GM19324 (cell line): ENCODE data around the gene LAIR1.
"Not testable (repeated sequence)": the region's sequence is repeated elsewhere in the genome, so short reads cannot be mapped to it uniquely, and the experiment has no call there.

Experiments
- ATAC-seq: cut with Tn5 transposase; IDR thresholded peaks from one replicate; pipeline ENCODE4 v1.9.1; 2021; ENCODE audit warnings: mild to moderate bottlenecking, moderate library complexity; ENCODE audit not compliant: unreplicated experiment, low FRiP score

Gene LAIR1

DNA sequence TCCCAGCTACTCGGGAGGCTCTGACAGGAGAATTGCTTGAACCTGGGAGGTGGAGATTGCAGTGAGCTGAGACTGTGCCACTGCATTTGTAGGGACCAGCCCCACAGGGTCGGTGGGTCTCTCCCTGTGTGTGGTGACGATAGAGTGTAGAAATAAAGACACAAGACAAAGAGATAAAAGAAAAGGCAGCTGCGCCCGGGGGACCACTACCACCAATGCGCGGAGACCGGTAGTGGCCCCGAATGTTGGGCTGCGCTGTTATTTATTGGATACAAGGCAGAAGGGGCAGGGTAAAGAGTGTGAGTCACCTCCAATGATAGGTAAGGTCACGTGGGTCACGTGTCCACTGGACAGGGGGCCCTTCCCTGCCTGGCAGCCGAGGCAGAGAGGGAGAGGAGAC lies 42.4 kb downstream of the LAIR1 start:
- not testable (repeated sequence) for ATAC-seq

DNA sequence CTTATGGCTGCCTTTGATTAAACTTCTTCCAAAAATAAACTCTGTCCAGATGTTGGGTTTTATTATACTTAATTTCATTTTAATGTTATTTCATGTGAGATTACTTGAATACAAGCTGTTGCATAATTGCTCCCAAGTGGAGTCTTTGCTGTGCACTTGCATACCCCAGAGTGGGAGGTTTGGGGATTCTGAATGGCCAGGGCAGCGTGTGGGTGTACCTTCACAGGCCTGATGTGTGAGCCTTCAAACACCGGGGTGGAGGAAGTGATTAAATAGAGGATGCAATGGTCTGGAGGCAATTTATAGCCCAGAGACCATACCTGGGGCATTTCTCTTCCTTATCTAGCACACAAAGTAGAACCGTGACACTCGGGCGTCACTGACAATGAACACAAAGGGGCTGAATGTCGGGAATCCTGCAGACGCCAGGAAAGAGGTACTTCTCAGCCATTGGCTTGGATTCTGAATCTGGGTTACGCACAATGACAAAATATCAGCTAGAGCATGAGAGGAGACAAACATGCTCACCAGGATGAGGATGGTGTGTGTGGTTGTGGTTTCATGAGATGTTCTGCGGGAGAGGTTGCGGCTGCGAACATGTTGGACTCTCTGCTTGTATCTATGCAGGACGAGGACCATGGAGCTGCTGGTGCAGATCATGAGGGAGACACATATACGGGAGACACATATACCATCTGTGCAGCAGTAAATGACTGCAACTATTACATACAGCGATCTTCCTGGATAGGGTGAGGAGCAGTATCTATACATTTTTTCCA lies 44.6 kb downstream of the LAIR1 start:
- no peak for ATAC-seq

DNA sequence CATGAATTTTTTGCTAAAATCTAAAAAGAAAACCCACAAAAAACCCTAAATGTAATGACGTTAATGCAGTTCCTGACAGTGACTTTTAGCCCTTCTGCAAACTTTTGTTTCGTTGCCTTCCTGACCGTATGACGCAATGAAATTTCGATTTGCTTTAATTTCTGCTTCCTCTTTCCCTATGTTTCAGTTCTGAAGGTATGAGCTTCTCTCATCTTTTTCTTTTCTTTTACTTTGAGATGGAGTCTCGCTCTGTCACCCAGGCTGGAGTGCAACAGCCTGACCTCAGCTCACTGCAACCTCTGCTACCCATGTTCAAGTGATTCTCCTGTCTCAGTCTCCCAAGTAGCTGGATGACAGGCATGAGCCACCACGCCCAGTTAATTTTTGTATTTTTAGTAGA lies 45.7 kb downstream of the LAIR1 start:
- no peak for ATAC-seq

GRCh38 chr19:54317965-54318240 lies 46.8 kb downstream of the LAIR1 start:
- ATAC-seq, result no peak

DNA sequence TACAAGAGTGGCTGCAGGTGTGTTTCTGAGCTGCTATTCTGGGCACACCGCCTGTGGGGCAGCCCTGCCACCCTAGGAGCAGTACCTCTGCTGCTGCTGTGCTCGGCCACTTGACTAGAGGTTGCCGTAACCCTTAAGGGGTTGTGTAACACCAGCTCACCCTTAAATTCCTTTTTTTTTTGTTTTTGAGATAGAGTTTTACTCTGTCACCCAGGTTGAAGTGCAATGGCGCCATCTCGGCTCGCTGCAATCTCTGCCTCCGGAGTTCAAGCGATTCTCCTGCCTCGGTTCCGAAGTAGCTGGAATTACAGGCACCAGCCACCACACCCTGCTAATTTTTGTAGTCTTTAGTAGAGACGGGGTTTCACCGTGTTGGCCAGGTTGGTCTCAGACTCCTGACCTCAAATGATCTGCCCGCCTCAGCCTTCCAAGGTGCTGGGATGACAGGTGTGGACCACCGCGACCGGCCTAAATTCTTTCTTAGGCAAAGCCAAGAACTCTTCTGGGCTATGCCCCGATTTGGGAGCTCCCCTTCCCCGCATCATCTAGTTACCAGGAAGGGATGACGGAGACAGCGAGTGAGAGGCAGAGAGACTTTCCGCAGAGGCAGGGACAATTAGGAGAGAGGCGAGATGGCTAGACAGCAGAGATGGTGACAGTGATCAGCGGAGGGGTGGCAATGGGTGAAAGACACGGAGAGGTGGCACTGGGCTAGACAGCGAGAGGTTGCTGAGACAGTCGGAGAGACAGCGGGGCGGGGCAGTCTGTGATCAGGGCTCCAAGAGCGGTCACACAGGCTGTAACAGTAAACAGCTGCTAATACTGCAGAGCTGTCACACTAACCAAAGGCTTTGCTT lies 47.4 kb downstream of the LAIR1 start:
- ATAC-seq, result no peak

GRCh38 chr19:54316746-54317107 lies 48.0 kb downstream of the LAIR1 start:
- no peak for ATAC-seq

DNA sequence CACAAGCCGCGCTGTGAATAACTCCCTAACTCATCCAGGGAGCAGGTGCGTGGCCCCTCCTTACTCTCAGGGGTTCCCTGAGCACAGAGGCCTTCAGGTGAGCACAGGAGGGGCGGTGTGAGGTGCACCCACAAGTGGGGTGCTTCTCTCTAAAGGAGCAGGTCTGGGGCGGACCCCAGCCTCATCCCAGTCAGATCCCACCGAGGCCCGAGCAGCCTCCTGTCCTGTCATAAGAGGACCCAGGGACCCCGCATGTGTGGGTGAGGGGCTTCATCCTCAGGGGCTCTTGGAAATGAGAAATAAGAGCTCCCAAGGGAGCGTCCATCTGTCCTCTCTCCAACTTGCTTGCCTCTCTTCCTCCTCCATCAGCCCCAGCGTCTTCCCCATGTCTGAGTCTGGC lies 48.8 kb downstream of the LAIR1 start:
- ATAC-seq, result no peak

GRCh38 chr19:54312436-54313377 lies 52.0 kb downstream of the LAIR1 start, which contains the start of gene LILRA5:
LILRA5 (minus strand) TSS chr19:54313166; CDS start chr19:54313019, 147 bp downstream.
- ATAC-seq, result no peak

- no peak for ATAC-seq
Measured at GRCh38 chr19:54312011-54312410, 52.7 kb downstream of the LAIR1 start.

GRCh38 chr19:54311486-54311885 lies 53.2 kb downstream of the LAIR1 start:
- no peak for ATAC-seq

DNA sequence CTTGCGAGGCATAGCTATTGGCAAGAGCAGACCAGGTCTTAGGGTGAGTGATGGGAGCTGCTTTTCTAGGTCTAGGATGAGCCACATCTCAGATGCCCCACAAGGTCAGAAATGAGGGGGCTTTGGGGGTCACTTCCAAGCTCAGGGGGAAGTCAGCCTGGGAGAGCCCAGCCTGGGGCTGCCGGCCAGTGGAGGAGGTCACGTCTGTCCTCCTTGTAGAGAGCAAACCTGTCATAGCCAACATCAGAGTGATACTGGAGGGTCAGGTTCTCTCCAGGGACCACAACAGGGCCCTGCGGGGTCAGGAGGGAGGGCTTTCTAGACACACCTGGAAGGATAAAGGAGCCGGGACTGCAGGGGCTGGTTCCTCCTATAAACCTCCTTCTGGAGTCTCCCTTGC lies 54.2 kb downstream of the LAIR1 start:
- ATAC-seq, result no peak

DNA sequence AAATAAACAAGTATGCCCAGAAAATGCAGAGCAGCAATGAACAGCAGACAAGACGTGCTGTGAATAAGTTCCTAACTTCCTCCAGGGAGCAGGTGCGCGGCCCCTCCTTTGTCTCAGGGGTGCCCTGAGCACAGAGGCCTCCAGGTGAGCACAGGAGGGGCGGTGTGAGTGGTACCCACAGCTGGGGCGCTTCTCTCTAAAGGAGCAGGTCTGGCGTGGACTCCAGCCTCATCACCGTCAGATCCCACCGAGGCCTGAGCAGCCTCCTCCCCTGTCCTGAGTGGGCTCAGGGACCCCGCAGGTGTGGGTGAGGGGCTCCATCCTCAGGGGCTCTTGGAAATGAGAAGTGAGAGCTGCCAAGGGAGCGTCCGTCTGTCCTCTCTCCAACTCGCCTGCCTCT lies 54.9 kb downstream of the LAIR1 start:
- no peak for ATAC-seq

GRCh38 chr19:54307389-54308020 lies 57.2 kb downstream of the LAIR1 start:
- no peak for ATAC-seq

DNA sequence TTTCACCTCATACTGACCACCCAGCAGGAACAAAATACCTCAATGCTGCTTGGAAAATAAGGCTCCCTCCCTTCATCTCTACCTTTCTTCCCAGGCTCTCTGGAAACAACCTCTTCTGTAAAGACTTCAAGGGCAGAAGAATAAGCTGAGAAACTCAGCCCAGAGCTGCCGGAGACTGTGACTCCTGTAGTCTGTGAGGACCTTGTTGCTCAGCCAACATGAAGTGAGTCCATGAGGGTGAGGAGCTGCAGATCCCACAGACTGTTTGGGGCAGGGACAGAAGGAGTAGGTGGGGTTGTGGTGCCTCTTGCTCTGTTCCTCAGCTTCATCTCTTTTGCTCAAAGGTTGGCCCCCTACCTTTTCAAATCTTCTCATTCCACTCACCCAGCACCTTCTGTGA lies 59.6 kb downstream of the LAIR1 start:
- no peak for ATAC-seq

DNA sequence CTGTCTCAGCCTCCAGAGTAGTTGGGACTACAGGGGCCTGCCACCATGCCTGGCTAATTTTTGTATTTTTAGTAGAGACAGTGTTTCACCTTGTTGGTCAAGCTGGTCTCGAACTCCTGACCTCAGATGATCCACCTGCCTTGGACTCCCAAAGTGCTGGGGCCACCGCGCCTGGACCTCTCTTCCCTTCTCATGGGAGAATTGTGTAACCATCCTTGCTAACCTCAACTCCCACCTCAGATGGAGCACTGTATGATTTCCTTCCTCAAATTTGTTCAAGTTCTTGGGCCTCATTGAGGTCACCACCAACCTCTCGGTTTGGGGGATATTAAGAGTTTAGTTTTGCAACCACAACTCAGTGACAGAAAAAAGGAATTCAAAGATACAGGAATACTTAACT lies 62.5 kb downstream of the LAIR1 start:
- ATAC-seq, result no peak
